GM21786 (cell line): Measurements from ENCODE around the gene MALAT1.

Experiments used
- ATAC-seq: cut with Tn5 transposase; IDR thresholded peaks from one replicate; pipeline ENCODE4 v1.9.1; 2021; ENCODE audit not compliant: unreplicated experiment

MALAT1 gene

GRCh38 chr11:65537620-65538231, 38.9 kb downstream of the MALAT1 start:
- ATAC-seq = no peak

GRCh38 chr11:65538232-65538914, 39.5 kb downstream of the MALAT1 start:
- no peak for ATAC-seq

- no peak for ATAC-seq
Observed at GRCh38 chr11:65538915-65539743, 40.3 kb downstream of the MALAT1 start.

- ATAC-seq = peak; percentile 39
Observed at GRCh38 chr11:65539744-65540289, 41.0 kb downstream of the MALAT1 start.

GRCh38 chr11:65540290-65541092, 41.6 kb downstream of the MALAT1 start:
- ATAC-seq = peak; percentile 63

GRCh38 chr11:65541093-65541982, 42.5 kb downstream of the MALAT1 start:
- no peak for ATAC-seq

GRCh38 chr11:65542738-65543390, 44.0 kb downstream of the MALAT1 start:
- ATAC-seq = no peak

- ATAC-seq = no peak
Observed at GRCh38 chr11:65545853-65546216, 47.0 kb downstream of the MALAT1 start.

- ATAC-seq = peak; percentile 63
Observed at GRCh38 chr11:65546217-65546958, 47.5 kb downstream of the MALAT1 start.

GRCh38 chr11:65547446-65548125, 48.7 kb downstream of the MALAT1 start:
- ATAC-seq = no peak

GRCh38 chr11:65548395-65548794, 49.5 kb downstream of the MALAT1 start:
- ATAC-seq = no peak

GRCh38 chr11:65549096-65549495, 50.3 kb downstream of the MALAT1 start:
- ATAC-seq = no peak

- ATAC-seq = no peak
Observed at GRCh38 chr11:65551572-65552387, 52.9 kb downstream of the MALAT1 start.

- ATAC-seq = no peak
Observed at GRCh38 chr11:65552388-65552951, 53.6 kb downstream of the MALAT1 start.

GRCh38 chr11:65553301-65554001, 54.6 kb downstream of the MALAT1 start:
- no peak for ATAC-seq

GRCh38 chr11:65554057-65554818, 55.4 kb downstream of the MALAT1 start:
- no peak for ATAC-seq
